Stimulated activated CD8-positive, alpha-beta memory T cell treated with anti-CD3 and anti-CD28 coated beads, Interleukin-4, amount 100 ng/mL, for 48 hours (primary cell): ENCODE data around the gene NXPH2.
"Not testable (repeated sequence)": the region's sequence is repeated elsewhere in the genome, so short reads cannot be mapped to it uniquely, and the experiment has no call there.

ENCODE experiments used
- DNase-seq: peaks from one replicate; pipeline ENCODE4 v3.0.0-alpha.2; 2020

Gene NXPH2

GRCh38 chr2:138707392-138708074, 72.7 kb downstream of the NXPH2 start:
- no peak for DNase-seq

DNA sequence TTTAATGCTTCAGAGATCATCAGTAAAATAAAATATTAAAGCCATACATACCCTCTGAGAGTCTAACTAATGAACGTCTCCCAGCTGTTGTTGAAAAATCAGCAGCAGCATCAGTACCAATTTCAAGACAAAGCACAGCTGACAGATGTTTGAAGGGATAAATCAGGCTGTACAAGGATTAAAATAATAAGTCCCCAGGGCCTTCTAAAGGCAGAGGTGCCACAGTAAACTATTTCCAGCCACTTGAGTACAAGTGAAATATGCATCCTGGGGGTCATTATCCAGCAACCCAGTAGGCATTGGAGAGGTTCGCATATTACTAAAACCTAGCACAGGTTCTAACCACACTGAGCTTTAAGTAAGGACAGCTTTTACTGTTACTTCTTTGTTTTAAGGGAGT, 76.9 kb downstream of the NXPH2 start:
- no peak for DNase-seq

- no peak for DNase-seq
These were observed 79.5 kb downstream of the NXPH2 start for GRCh38 chr2:138700716-138701115.

GRCh38 chr2:138699421-138699820, 80.8 kb downstream of the NXPH2 start:
- no peak for DNase-seq

- no peak for DNase-seq
These were observed 81.8 kb downstream of the NXPH2 start for GRCh38 chr2:138698428-138698827.

- no peak for DNase-seq
These were observed 88.5 kb downstream of the NXPH2 start for GRCh38 chr2:138691667-138692066.

DNA sequence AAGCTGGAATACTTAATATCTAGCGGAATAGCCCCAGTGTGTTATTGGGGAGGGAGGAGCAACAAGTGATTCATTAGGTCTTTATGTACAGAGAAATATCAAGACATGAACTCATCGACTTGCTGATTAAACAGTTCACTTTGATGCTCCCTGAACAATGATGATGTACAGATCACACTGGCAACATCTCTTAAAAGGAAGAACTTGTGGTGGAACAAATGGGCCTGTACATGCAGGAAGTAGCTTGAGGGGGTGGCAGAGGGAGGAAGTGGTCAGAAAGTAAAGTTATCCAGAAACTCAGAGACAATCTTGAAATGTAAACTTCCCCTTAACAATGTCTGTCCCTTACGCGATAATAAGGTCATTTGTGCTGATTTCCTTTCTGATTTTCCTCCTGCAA, 90.5 kb downstream of the NXPH2 start:
- DNase-seq, result no peak

GRCh38 chr2:138682163-138682562, 98.0 kb downstream of the NXPH2 start:
- no peak for DNase-seq

GRCh38 chr2:138677221-138677620, 103.0 kb downstream of the NXPH2 start:
- no peak for DNase-seq

GRCh38 chr2:138676619-138677021, 103.6 kb downstream of the NXPH2 start:
- no peak for DNase-seq

- DNase-seq, result no peak
These were observed 108.6 kb downstream of the NXPH2 start for GRCh38 chr2:138671566-138671965.

GRCh38 chr2:138670734-138671133, 109.5 kb downstream of the NXPH2 start:
- no peak for DNase-seq

- no peak for DNase-seq
These were observed 114.3 kb downstream of the NXPH2 start for GRCh38 chr2:138665937-138666336.

DNA sequence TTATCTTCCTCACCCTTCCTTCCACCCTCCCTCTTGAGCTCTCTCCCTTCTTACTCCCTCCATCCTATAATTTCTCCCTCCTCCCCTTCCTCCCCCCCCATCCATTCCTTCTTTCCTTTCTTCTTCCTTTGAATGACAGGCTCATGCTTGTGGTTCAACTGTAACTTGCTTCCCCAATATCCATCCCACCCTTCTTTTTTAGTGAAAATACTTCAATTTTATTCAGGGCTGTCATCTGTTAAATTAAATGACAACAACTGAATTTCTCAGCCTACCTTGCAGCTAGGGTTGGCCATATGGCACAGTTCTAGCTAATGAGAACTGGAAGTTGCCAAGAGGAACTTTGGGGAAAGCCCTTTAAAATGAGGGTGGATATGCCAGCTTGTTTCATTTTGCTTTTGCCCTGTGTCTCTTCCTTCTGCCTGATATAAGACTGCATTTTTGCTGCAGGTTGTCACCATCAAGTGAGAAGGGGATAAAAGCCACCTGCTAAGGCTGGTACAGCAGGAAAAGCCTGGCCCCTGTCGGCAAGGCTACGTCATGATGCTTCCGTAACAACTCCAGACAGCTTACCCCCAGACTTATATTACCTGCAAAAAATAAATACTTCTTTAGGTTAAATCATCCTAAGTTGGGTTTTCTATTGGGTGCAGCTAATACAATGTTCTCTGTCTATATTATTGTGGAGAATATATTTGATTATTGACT, 121.8 kb downstream of the NXPH2 start:
- DNase-seq, result no peak

- DNase-seq, result no peak
These were observed 126.0 kb downstream of the NXPH2 start for GRCh38 chr2:138654146-138654545.

GRCh38 chr2:138652378-138652777, 127.8 kb downstream of the NXPH2 start:
- no peak for DNase-seq

- no peak for DNase-seq
These were observed 130.6 kb downstream of the NXPH2 start for GRCh38 chr2:138649571-138649970.

DNA sequence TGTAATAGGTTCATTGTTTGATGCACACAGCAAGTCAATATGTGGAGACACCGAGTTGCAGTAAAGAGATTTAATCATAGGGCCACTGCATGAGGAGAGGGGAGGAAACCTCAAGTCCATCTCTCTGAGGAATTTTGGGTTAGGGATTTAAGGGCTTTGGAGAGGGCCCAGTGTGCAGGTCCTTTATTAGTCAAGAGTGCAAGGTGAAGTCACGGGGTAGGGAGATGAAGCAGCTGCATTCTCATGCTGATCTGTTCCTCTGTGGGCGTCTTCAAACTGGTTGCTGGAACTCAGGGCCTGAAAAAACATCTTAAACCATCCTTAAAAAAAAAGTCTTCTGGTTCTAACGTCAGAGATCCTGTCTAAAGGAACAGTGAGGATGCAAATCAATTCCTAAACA, 131.6 kb downstream of the NXPH2 start:
- no peak for DNase-seq

- DNase-seq, result not testable (repeated sequence)
These were observed 135.4 kb downstream of the NXPH2 start for GRCh38 chr2:138644776-138645175.

DNA sequence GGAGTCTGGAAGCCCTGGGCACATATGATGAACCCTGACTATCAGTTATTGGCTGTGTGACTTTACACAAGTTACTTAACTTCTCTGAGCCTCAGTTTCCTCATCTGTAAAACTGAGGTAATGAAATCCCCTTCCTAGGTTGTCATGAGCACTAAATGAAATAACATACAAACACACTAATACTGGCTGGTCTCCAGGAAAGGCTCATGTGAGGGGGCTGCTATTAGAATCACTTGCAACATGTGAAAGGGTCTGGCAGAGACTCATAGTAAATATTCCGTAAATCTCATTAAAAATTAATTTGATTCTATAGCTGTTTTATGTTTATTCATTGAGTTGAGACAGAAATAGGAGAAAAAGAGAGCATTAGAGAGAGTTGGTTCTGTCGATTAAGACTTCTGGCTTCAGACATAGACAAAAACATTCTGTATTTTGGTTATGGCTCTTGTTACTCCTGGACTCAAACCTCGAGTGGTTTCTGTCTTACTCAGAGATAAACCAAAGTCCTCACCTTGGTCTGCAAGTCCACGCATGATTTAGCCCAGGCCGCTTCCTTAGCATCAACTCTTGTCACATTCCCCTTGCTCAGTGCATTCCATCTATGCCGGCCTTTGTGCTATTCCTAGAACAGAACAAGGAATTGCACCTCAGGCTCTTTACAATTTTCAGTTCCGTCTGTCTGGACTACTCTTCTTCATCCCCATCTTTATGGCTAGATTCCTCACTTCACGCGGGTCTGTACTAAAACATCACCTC, 139.1 kb downstream of the NXPH2 start:
- DNase-seq, result no peak

DNA sequence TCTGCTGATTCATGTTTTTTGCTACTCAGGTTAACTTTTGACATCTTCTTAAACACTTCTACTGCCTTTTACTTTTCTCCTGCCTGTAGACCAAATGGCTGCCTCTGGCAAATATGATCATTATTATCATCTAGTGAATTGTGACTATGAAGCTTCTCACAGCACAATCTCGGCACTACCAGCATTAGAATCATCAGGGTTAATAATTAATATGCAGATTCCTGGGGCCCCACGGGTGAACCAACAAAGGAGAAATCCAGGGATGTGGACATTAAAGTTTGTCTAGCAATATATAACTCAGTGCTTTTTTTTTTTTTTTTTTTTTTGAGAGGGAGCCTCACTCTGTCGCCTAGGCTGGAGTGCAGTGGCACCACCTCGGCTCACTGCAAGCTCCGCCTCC, 142.5 kb downstream of the NXPH2 start:
- no peak for DNase-seq

- DNase-seq, result no peak
These were observed 143.1 kb downstream of the NXPH2 start for GRCh38 chr2:138637061-138637460.

GRCh38 chr2:138633049-138633448, 147.1 kb downstream of the NXPH2 start:
- DNase-seq, result no peak

DNA sequence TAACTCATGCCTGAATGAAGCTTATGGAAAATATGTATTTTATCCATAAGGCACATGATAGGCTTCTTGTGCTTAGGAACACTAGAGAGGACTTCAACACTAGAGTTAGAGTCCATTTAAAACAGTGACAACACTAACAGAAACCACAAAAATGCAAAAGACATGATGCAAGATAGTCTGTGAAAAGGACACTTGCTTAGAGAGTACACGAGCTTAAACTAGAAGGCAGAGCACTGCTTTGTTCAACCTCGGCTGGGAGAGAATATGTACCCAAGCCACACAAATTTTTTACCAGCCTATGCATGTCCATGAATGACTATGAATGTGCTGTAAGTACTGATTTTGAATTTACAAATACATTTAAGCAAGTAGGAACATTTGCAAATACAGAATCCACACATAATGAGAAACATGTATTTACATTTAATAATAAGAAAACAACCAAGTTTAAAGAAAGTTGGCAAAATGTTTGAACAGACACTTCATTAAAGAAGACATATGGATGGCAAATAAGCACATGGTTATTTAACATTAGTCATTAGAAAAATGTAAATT, 148.0 kb downstream of the NXPH2 start:
- DNase-seq, result no peak
